Chondrocyte (in vitro differentiated cells): Measurements from ENCODE around the gene INTS11. TPM values are rescaled to one million over a fixed set of nuclear protein-coding genes. Genes with fewer than 3 reads are reported as not detected.

Experiments
- DNase-seq: peaks from one replicate; pipeline ENCODE4 v3.0.0; 2021; ENCODE audit warnings: mixed read lengths, low spot score
- H3K27ac Mint-ChIP-seq: one replicate; pipeline ENCODE4 v1.8.0; 2021; ENCODE audit warnings: mild to moderate bottlenecking, moderate library complexity, mixed read lengths; ENCODE audit not compliant: unreplicated experiment
- H3K27me3 Mint-ChIP-seq: 2 replicates; pipeline ENCODE4 v1.8.0; 2021; ENCODE audit warnings: low read depth, mixed read lengths
- H3K36me3 Mint-ChIP-seq: 2 replicates; pipeline ENCODE4 v1.8.0; 2021; ENCODE audit warnings: low read depth, mixed read lengths
- H3K4me1 Mint-ChIP-seq: 2 replicates; pipeline ENCODE4 v1.8.0; 2021; ENCODE audit warnings: low read depth, mild to moderate bottlenecking, mixed read lengths
- H3K4me3 Mint-ChIP-seq: one replicate; pipeline ENCODE4 v1.8.0; 2021; ENCODE audit warnings: mild to moderate bottlenecking, moderate library complexity, mixed read lengths; ENCODE audit not compliant: unreplicated experiment
- H3K9me3 Mint-ChIP-seq: 2 replicates; pipeline ENCODE4 v1.8.0; 2021; ENCODE audit warnings: low read depth, mixed read lengths
- total RNA-seq: library from RNA; stranded (reverse); gene quantifications from 3 replicates; pipeline ENCODE4 v1.2.1, GENCODE V29; 2021
- TF ChIP-seq, protein P1 (sequence below): fragments of 200-600 bp; sonication (generic); IDR thresholded peaks from 2 replicates; pipeline ENCODE4 v1.5.0; 2021; ENCODE audit warnings: antibody characterized with exemption, mild to moderate bottlenecking, moderate library complexity

Gene INTS11
- total RNA-seq, 1 donor from 2014 or later, result 73.8 TPM

DNA sequence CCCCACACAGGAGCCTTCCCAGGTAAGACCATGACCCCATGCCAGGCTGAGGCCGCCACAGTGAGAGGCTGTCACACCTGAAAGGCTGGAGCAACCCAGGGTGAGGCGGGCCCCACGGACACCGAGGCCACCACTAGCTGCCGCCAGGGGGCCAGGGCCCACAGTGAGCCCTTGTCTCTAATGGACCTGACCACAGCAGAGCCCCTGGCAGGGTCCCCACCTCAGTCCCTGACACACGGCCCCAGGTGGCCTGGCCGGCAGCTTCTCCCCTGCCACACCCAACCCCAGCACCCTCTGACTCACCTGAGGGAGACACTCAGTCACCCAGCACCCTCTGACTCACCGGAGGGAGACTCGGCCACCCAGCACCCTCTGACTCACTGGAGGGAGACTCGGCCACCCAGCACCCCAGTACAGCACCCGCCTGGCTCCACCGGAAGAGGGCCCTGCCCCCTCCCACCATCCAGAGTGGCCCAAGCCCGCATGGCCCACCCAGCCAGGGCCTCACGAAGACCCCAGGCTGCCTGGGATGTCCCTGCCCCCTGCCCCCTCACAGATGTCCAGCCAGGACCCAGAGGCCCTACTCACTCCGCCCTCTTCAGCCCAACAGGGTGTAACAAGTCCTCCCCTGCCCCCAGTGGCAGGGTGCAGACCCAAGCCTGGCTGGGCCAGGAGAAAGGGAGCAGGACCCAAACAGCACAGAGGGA, 20.3 kb upstream of the INTS11 start:
- Mint-ChIP-seq H3K4me1 (peaks cover 24% of the 10 kb centered on the region), H3K4me3 (no peak overlapping the region)
- DNase-seq, result no peak

DNA sequence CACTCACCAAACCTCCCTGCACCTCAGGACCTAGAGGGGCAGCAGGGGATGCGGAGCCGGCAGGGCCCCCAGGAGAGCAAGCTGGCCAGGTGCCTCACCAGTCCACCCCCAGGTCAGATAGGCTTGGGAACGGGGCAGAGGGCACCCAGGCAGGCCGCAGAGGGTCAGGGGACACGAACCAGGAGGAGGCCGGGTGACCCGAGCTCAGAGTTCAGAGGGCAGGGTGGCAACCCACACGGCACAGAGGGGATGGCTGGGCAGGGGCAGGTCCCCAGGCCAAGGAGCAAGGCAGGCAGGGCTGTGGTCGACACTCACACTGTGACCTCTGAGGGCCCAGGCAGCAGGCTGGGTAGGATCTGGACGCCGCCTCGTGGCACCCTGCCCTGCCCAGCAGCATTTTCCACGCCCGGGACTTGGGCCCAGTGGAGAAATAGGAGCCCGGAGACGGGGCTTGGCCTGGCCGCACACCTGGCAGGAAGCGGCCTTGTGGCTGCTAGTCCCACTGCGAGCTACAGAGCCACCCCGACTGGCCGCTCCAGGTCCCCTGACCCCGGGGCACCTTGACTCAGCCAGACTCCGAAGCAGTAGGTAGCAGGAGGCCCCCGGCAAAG, 19.5 kb upstream of the INTS11 start:
- peaks cover 3% of the 10 kb centered on the region for H3K36me3 Mint-ChIP-seq
- H3K4me1 Mint-ChIP-seq, result peaks cover 24% of the 10 kb centered on the region
- H3K4me3 Mint-ChIP-seq, result no peak overlapping the region
- TF ChIP-seq, protein P1, sequence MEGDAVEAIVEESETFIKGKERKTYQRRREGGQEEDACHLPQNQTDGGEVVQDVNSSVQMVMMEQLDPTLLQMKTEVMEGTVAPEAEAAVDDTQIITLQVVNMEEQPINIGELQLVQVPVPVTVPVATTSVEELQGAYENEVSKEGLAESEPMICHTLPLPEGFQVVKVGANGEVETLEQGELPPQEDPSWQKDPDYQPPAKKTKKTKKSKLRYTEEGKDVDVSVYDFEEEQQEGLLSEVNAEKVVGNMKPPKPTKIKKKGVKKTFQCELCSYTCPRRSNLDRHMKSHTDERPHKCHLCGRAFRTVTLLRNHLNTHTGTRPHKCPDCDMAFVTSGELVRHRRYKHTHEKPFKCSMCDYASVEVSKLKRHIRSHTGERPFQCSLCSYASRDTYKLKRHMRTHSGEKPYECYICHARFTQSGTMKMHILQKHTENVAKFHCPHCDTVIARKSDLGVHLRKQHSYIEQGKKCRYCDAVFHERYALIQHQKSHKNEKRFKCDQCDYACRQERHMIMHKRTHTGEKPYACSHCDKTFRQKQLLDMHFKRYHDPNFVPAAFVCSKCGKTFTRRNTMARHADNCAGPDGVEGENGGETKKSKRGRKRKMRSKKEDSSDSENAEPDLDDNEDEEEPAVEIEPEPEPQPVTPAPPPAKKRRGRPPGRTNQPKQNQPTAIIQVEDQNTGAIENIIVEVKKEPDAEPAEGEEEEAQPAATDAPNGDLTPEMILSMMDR, result no peak
- H3K9me3 Mint-ChIP-seq, result no peaks in the 10 kb centered on the region
- DNase-seq, result no peak
- no peaks in the 10 kb centered on the region for H3K27me3 Mint-ChIP-seq
- no peak overlapping the region for H3K27ac Mint-ChIP-seq

More for the DNA sequence above, 20.3 kb upstream of the INTS11 start:
- Mint-ChIP-seq H3K27ac (peak overlapping the region; percentile 45), H3K36me3 (peaks cover 3% of the 10 kb centered on the region), H3K9me3 (no peaks in the 10 kb centered on the region), H3K27me3 (no peaks in the 10 kb centered on the region)
- TF ChIP-seq, protein P1, result peak; percentile 76

- no peak overlapping the region for H3K27ac Mint-ChIP-seq
- DNase-seq, result no peak
Measured at GRCh38 chr1:1342584-1343115, 18.2 kb upstream of the INTS11 start.

DNA sequence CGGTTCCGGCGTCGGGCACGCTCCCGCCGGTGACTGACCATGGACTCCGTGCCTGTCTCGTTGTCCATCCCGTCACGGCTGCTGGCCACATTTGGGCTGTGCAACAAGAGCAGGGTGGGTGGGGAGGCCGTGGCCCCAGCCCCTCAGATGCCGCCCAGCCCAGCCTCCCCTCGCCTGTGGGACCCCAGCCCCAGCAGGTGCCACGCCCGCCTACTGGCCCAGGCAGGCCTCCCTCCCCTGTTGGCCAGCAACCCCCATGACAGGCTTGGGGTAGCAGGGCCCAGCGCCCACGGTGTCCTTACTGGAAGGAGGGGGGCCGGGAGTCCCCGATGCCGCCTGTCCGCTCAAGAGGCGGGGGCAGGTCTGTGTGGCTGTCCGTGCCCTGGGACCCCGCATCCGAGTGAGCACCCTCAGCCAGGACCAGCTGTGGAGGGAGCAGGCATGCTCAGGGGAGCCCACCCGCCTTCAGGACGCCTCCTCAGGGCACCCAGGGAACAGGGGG, 17.7 kb upstream of the INTS11 start:
- H3K4me1 Mint-ChIP-seq, result peaks cover 17% of the 10 kb centered on the region
- H3K9me3 Mint-ChIP-seq, result no peaks in the 10 kb centered on the region
- TF ChIP-seq, protein P1, result no peak
- no peak overlapping the region for H3K4me3 Mint-ChIP-seq
- H3K36me3 Mint-ChIP-seq, result peaks cover 3% of the 10 kb centered on the region
- H3K27ac Mint-ChIP-seq, result no peak overlapping the region
- DNase-seq, result no peak
- H3K27me3 Mint-ChIP-seq, result no peaks in the 10 kb centered on the region

More at GRCh38 chr1:1342584-1343115, 18.2 kb upstream of the INTS11 start:
- Mint-ChIP-seq H3K4me1 (peaks cover 22% of the 10 kb centered on the region), H3K27me3 (no peaks in the 10 kb centered on the region), H3K9me3 (no peaks in the 10 kb centered on the region), H3K4me3 (no peak overlapping the region), H3K36me3 (peaks cover 3% of the 10 kb centered on the region)
- TF ChIP-seq, protein P1, result no peak

DNA sequence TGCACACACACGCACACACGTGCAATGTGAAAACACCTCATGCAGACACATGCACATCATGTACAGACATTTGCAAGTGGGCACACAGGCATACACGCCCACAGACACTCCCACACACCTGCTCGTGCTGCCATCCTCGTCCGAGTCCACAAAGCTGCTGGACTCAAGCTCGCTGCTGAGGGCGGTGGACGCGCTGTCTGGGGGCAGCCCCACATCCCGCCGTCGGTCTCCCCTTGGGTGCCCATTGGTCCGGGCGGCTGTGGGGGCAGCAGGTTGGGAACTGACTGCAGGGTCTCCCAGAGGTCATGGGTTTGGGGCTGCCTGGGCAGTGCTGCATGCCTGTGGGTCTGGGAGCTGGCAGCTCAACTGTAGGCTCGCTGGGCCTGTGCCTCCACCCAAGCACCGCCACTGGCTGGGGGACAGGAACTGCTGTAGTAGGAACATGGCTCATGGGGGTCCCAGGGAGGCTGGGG, 17.1 kb upstream of the INTS11 start:
- no peak for DNase-seq
- Mint-ChIP-seq H3K36me3 (peaks cover 3% of the 10 kb centered on the region), H3K4me1 (peaks cover 12% of the 10 kb centered on the region), H3K27me3 (no peaks in the 10 kb centered on the region), H3K27ac (no peak overlapping the region), H3K4me3 (no peak overlapping the region), H3K9me3 (no peaks in the 10 kb centered on the region)
- TF ChIP-seq, protein P1, result no peak
